Naive B cell (primary cell): Measurements from ENCODE around the gene SFSWAP. TPM values are rescaled to one million over a fixed set of nuclear protein-coding genes. Genes with fewer than 3 reads are reported as not detected.
A peak's percentile ranks its signal among the peaks of the same experiment; 100 is the strongest.

Experiments used
- ATAC-seq, 2 donors: fragments of 150-1000 bp; cut with Tn5 transposase; 2 replicates each; pipeline ENCODE4 v1.10.0; 2021; ENCODE audit warnings: low read depth in 2 of 2, mild to moderate bottlenecking in 2 of 2, moderate library complexity in 2 of 2
- DNase-seq: peaks from one replicate; pipeline ENCODE4 v3.0.0; 2022
- H3K27ac Mint-ChIP-seq, 6 donors: one replicate each; pipeline ENCODE4 v1.8.0; 2020 to 2022; ENCODE audit warnings: mild to moderate bottlenecking in 6 of 6, mixed read lengths in 6 of 6, moderate library complexity in 5 of 6, inconsistent platforms in 2 of 6
- H3K27me3 Mint-ChIP-seq, 3 donors: one replicate each; pipeline ENCODE4 v1.8.0; 2021 to 2022; ENCODE audit warnings: mixed read lengths in 3 of 3, mild to moderate bottlenecking in 1 of 3
- H3K36me3 Mint-ChIP-seq, 2 donors: one replicate each; pipeline ENCODE4 v1.8.0; 2020 to 2022; ENCODE audit warnings: mixed read lengths in 2 of 2, inconsistent platforms in 1 of 2, mild to moderate bottlenecking in 1 of 2
- H3K4me1 Mint-ChIP-seq, 3 donors: one replicate each; pipeline ENCODE4 v1.8.0; 2020 to 2022; ENCODE audit warnings: mixed read lengths in 3 of 3, inconsistent platforms in 1 of 3, mild to moderate bottlenecking in 1 of 3, moderate library complexity in 1 of 3
- H3K4me3 Mint-ChIP-seq, 8 donors: one replicate each; pipeline ENCODE4 v1.8.0; 2020 to 2022; ENCODE audit warnings: mild to moderate bottlenecking in 8 of 8, mixed read lengths in 8 of 8, moderate library complexity in 8 of 8, inconsistent platforms in 2 of 8
- H3K9me3 Mint-ChIP-seq, 7 donors: one replicate each; pipeline ENCODE4 v1.8.0; 2020 to 2022; ENCODE audit warnings: mixed read lengths in 7 of 7, mild to moderate bottlenecking in 5 of 7, inconsistent platforms in 2 of 7, moderate library complexity in 1 of 7
- polyA plus RNA-seq, 6 donors: library from polyadenylated mRNA; unstranded; fragments of 300-500 nt; fragmentation: Illumina TruSeq; gene quantifications; one replicate each; pipeline ENCODE4 v1.2.3, GENCODE V29; 2021; ENCODE audit warnings: low read depth in 6 of 6

SFSWAP gene
- polyA plus RNA-seq, 6 donors from 2014 or later = 10.0 to 33.5 (median 19.0) TPM

DNA sequence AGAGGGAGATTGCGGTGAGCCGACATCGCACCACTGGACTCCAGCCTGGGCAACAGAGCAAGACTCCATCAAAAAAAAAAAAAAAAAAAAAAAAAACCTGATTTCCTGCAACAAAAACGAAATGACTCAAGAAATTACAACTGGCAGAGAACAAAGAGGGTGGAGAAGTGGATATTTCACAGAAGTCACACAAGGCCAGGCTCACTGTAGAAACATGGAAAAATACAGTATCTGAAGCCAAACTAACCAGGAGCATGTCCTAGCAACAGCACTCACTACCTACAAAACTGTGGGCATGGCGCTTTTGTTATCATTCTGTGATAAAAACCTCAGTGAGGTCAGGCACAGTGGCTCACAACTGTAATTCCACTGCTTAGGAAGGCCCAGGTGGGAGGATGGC is 105.6 kb downstream of the SFSWAP start:
- Mint-ChIP-seq H3K9me3 (peaks cover 4 to 21% (median 6%) of the 10 kb centered on the region in 7 donors), H3K36me3 (peaks cover 9 to 16% of the 10 kb centered on the region in 2 donors), H3K27me3 (no peaks in the 10 kb centered on the region), H3K27ac (no peak overlapping the region), H3K4me3 (no peak overlapping the region), H3K4me1 (peaks cover 25 to 47% (median 38%) of the 10 kb centered on the region in 3 donors)
- no peak for ATAC-seq
- DNase-seq = no peak

DNA sequence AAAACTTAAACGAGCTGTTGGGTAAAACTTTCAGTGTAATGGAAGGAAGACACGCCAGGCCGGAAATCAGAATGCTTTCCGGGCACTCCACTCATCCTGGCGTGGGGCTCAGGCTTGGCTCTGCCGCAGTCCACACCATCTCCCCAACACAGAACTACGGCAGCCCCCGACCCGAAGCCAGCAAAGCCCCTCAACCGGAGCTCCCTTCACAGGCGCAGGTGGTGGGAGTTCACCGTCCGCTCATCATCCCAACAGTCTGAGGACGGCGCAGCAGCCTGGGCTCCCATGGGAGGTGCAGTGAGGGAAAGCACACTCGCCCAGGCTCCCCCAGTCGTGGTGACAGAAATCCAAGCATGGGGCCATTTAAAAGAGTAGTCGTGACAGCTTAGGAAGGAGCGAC is 106.4 kb downstream of the SFSWAP start:
- ATAC-seq = no peak
- Mint-ChIP-seq H3K27ac (peak overlapping the region in 4 of 6 donors; percentile 3 to 83 (median 59)), H3K36me3 (peaks cover 8 to 9% of the 10 kb centered on the region in 2 donors), H3K9me3 (peaks cover 4 to 17% (median 6%) of the 10 kb centered on the region in 7 donors), H3K4me3 (no peak overlapping the region), H3K4me1 (peaks cover 26 to 49% (median 44%) of the 10 kb centered on the region in 3 donors), H3K27me3 (no peaks in the 10 kb centered on the region)
- DNase-seq = no peak

DNA sequence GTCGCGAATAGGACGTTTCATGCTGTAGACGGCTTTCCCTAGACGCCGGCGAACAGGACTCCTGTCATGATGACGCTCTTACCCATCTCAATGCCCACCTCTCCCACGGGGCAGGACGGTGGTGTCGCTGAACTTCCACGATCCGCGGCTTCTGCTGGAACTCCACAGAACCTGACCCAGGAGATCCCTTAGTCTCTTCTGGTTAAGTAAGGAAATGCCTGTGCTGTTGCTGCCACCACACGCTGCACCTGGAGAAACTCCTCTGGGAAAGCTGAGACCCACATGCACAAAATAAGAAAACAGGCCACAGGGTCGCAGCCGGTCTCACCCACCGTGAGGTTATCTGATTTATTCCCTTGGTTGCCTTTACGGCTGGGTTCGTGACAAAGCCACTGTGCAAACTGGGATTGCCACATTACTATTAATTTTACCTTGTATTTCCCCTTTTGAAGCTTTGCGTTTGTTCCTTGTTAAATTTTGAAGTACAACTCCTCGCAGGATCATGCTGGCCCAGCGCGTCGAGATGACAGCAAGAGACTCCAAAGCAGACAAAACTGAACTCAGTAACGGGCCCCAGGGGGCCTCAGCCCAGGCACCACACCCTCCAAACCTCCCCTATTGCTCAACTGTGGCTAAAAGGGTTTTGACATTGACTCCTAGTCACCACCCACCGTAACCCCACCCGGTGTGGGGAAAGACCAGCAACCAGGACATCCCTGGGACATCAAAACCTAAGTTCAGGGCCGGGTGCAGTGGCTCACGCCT is 108.1 kb downstream of the SFSWAP start:
- Mint-ChIP-seq H3K36me3 (peaks cover 0 to under 1% of the 10 kb centered on the region in 2 donors), H3K4me3 (peak overlapping the region; percentile 60 to 90 (median 75)), H3K9me3 (peaks cover 0 to 3% (median 0%) of the 10 kb centered on the region in 7 donors), H3K27me3 (no peaks in the 10 kb centered on the region), H3K4me1 (peaks cover 27 to 59% (median 44%) of the 10 kb centered on the region in 3 donors), H3K27ac (peak overlapping the region; percentile 60 to 97 (median 88))
- peak; percentile 55 to 70 for ATAC-seq
- no peak for DNase-seq

DNA sequence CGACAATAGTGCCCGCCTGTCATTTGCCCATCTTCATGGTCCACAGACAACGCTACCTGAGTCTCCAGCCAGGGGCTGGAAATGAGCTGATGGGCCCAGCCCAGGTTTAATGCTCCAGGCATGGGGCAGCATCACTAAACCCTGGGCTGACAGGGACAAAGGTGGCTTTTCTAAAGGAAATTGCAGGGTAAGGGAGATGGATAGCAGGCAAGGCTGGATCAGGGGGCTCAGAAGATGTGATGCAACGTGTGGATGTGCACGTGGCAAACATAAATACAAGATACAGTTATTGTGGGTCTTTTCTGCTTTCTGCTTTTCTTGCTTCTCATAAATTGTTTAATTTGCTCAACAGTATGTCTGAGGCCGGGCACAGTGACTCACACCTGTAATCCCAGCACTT is 113.6 kb downstream of the SFSWAP start:
- peak overlapping the region in 1 of 6 donors; percentile 67 for H3K27ac Mint-ChIP-seq
- peak overlapping the region in 2 of 8 donors; percentile 36 to 56 for H3K4me3 Mint-ChIP-seq

DNA sequence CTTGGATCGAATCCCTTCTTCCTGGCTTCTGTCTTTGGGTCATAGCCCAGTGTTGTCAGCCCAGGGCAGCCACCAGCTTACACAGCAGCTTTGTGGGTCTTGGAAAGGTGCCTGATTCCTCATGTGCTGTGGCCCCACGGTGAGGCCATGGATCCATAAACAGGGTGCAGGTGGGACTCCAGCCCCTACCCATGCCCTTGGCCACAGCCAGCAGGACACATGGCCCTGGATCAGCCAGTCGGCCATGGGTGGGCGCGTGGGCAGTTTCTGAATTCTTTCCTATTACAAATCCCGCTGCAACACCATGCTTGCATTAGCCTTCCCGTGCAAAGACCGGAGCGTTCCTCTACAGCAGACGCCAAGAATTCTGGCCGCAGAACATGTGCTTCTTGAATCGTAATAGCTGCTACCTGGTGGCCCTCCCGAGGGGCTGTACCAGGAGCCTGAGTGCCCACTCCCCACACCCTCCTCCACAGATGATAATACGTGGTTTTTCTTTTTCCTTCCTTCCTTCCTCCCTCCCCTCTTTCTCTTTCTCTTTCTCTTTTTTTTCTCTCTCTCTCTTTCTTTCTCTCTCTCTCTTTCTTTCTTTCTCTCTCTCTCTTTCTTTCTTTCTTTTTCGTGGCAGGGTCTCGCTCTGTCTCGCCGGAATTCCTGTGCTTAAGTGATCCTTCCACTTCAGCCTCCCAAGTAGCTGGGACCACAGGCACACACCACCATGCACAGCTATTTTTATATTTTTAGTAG is 114.4 kb downstream of the SFSWAP start:
- Mint-ChIP-seq H3K27me3 (no peaks in the 10 kb centered on the region), H3K4me3 (peak overlapping the region in 3 of 8 donors; percentile 20 to 82 (median 42)), H3K4me1 (peaks cover 24 to 67% (median 41%) of the 10 kb centered on the region in 3 donors), H3K27ac (peak overlapping the region in 5 of 6 donors; percentile 32 to 86 (median 54)), H3K9me3 (peaks cover 0 to 2% (median 0%) of the 10 kb centered on the region in 7 donors), H3K36me3 (no peaks in the 10 kb centered on the region)
- DNase-seq = no peak
- ATAC-seq = no peak

More for the DNA sequence above, 113.6 kb downstream of the SFSWAP start:
- H3K4me1 Mint-ChIP-seq = peaks cover 22 to 74% (median 47%) of the 10 kb centered on the region in 3 donors
- no peaks in the 10 kb centered on the region for H3K36me3 Mint-ChIP-seq
- ATAC-seq = no peak
- H3K27me3 Mint-ChIP-seq = no peaks in the 10 kb centered on the region
- DNase-seq = no peak
- peaks cover 0 to 2% (median 0%) of the 10 kb centered on the region in 7 donors for H3K9me3 Mint-ChIP-seq

DNA sequence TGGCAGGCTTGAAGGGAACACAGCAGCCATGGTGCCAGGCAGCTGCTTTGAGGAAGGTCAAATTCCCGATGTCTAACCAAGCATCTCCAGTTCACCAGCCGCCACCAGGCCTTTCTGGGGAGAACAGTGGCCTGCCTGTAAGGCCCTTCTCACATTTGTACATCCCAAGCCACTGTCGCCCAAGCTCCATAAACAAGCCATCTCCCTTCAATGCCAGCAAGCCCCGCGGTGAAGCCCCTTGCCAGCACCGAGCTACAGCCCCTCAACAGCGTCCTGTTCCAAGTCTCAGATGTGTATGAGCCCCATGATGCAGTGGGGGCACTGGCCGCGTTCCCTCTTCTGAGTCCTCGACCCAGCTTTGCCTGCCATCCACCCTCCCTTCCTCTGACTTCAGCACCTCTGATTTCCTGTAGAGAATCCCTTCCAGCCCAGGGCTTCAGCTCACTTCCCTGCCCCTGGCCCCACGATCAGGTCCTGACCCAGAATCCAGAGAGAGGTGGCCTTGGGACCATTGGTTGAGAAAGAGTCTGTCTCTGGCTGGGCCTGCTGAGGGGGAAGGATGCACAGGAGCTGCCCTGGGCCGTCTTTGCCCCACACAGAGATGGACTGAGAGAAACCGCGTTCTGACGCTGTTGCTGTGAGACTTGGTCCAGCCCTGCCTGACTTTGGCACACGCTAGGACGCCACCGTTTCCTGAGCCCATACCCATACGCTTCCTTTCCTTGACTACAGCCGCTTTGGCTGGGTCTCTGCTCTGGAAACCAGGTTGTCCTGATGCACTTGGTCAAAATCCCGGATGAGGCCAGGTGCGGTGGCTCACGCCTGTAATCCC is 115.4 kb downstream of the SFSWAP start:
- H3K36me3 Mint-ChIP-seq = no peaks in the 10 kb centered on the region
- no peaks in the 10 kb centered on the region for H3K27me3 Mint-ChIP-seq
- peak overlapping the region in 4 of 6 donors; percentile 32 to 88 (median 77) for H3K27ac Mint-ChIP-seq
- DNase-seq = no peak
- no peak for ATAC-seq
- peaks cover 22 to 65% (median 44%) of the 10 kb centered on the region in 3 donors for H3K4me1 Mint-ChIP-seq
- H3K9me3 Mint-ChIP-seq = peaks cover 0 to 2% (median 0%) of the 10 kb centered on the region in 7 donors
- H3K4me3 Mint-ChIP-seq = peak overlapping the region; percentile 44 to 85 (median 74)

DNA sequence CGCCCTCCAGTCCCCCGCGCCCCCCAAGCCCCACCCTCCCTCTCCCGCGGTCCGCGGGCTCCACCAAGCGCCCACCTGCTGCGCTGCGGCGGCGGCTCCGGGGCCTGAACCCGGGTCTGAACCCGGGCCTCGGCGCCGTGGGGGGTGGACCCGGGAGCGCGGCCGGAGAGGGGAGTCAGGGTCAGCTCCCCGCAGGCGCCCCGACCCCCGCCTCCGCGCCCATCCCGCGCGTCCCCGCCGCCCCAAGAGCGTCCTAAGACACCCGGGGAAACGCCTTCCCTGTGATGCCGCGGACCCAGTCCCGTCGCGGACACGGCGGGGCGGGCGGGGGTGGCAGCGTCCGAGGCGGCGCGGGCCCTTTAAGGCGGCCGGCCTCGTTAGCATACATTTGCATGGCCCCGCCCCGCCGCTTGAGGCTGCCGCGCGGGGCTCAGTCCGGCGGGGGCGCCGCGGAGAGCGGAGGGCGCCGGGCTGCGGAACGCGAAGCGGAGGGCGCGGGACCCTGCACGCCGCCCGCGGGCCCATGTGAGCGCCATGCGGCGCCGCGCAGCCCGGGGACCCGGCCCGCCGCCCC is 117.2 kb downstream of the SFSWAP start, which contains the start of gene MMP17:
Gene MMP17 (plus strand): TSS at position 433 of the 574 bp plus-strand sequence. CDS start 102 bp downstream, at position 535.
- peak within 1 kb of the TSS; percentile 85 to 96 (median 90) for H3K4me3 Mint-ChIP-seq
- no peaks in the 10 kb centered on the region for H3K27me3 Mint-ChIP-seq
- H3K36me3 Mint-ChIP-seq = no peaks in the 10 kb centered on the region
- H3K4me1 Mint-ChIP-seq = peaks cover 19 to 61% (median 42%) of the 10 kb centered on the region in 3 donors
- H3K27ac Mint-ChIP-seq = peak within 1 kb of the TSS in 5 of 6 donors; percentile 20 to 82 (median 37)
- peak; percentile 74 for DNase-seq
- H3K9me3 Mint-ChIP-seq = peaks cover 0 to 2% (median 0%) of the 10 kb centered on the region in 7 donors
- peak; percentile 78 to 79 for ATAC-seq

DNA sequence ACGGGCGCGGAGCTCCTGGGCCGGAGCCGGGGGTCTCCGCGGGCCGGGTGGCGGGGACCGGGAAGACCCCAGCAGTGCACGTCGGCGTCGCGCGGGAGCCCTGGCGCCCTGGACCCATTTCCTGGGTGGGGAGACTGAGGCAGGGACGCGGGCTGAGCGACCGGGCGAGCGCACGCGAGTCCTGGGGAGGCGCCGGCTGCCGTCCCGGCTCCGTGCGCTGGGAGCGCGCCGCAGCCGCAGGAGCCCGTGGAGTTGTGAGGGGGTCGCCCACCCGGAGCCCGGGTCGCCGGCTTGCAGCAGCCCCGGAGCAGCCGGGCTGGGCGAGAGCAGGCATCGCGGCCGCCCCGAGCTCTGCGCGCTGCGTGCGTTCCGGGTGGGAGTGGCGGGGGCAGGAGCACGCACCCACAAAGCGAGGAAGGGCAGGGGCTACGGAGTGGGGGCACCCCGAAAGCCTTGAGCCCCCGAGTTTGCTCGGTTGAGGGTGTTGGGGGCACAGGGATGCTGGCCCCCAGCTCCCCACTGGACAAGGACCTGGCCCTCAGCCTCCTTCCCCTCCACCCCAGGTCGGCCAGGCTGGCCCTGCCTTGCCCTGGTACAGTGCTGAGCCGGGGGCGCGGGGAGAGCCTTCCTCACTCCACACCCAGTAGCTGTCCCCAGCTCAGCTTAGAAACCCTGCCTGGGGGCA is 117.9 kb downstream of the SFSWAP start:
- Mint-ChIP-seq H3K27ac (peak overlapping the region in 2 of 6 donors; percentile 75 to 82), H3K27me3 (no peaks in the 10 kb centered on the region)

DNA sequence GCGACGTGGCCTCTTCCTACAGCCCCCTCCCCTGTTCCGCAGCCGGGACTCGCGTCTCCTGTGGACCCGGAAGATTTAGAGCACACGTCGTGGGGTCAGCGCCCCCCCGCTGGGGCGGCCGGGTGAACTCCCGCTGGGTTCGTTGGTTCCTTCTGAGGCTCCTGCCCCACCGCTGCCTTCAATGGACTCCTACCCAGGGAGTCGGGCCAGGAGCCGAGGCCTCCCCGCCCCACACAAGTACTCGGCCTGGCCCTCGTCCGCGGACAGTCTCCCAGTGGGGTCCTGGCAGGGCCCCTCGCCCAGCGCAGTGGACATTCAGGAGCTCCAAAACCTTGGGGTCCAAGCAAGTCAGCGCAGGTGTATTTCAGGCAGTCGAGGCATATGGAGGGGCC is 118.5 kb downstream of the SFSWAP start:
- H3K27me3 Mint-ChIP-seq = no peaks in the 10 kb centered on the region
- H3K4me1 Mint-ChIP-seq = peaks cover 19 to 52% (median 47%) of the 10 kb centered on the region in 3 donors
- peak overlapping the region; percentile 85 to 96 (median 90) for H3K4me3 Mint-ChIP-seq
- H3K27ac Mint-ChIP-seq = peak overlapping the region in 4 of 6 donors; percentile 20 to 82 (median 56)
- H3K9me3 Mint-ChIP-seq = peaks cover 0 to 2% (median 0%) of the 10 kb centered on the region in 7 donors
- ATAC-seq (peak; percentile 0 to 10), DNase-seq (no peak)
- no peaks in the 10 kb centered on the region for H3K36me3 Mint-ChIP-seq

More for the DNA sequence above, 117.9 kb downstream of the SFSWAP start:
- H3K4me3 Mint-ChIP-seq = peak overlapping the region; percentile 85 to 96 (median 90)
- peak; percentile 46 for DNase-seq
- H3K9me3 Mint-ChIP-seq = peaks cover 0 to 2% (median 0%) of the 10 kb centered on the region in 7 donors
- H3K4me1 Mint-ChIP-seq = peaks cover 19 to 57% (median 47%) of the 10 kb centered on the region in 3 donors
- H3K36me3 Mint-ChIP-seq = no peaks in the 10 kb centered on the region
- peak; percentile 22 to 29 for ATAC-seq

DNA sequence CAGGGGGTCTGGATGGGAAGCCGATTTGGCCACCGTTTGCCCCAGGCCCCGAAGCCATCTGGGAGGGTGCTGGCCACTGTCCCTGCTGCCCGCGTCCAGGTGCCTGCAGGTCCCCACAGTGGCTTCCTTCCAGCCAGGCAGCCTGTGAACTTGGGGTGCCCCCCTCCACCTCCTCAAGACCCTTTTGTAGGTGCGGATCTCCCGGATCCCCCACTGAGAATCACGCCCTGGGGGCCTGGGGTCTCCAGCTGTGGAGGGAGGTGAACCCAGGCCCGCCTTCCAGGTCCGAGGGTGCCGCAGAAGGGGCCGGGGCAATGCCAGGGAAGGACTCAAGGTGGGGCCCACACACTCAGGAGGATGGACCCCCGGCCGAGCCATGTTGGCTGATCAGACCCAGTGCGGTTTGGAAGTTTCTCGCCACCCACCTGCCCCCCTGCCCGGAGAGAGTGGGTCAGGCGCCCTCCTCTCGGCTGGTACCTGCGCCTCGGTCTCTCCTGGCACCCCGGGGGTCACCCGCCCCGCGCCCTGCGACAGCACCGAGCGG is 119.0 kb downstream of the SFSWAP start:
- peak; percentile 1 for ATAC-seq

DNA sequence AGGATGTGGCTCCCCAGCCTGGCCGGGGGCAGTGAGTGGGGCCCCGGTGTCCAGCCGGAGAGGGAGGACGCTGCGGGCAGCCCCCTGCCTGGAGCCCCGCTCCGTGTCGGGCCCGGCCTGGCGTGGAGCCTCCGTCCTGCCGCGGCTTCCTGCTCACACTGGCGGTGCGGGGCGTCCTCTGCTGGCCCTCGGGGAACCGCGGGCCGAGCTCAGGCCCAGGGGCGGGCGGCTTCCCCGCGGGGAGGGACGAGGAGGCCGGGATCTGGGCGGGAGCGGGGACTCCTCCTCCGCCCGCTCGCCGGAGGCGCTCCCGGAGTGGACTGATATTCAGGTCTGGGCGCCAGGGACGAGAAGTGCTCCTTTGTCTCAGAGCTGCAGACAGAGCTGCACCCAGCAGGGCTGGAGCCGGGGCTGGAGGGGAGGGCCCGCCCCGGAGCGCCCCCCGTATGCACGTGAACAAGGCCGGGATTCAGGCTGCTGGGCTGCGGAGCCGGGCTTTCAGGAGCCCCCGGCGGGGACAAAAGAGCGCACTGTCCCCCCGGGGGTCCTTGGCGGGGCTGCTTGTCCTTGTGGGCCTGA is 119.5 kb downstream of the SFSWAP start:
- H3K36me3 Mint-ChIP-seq = no peaks in the 10 kb centered on the region
- peak overlapping the region; percentile 80 to 91 (median 88) for H3K4me3 Mint-ChIP-seq
- peaks cover 17 to 47% (median 41%) of the 10 kb centered on the region in 3 donors for H3K4me1 Mint-ChIP-seq
- peak overlapping the region in 1 of 6 donors; percentile 65 for H3K27ac Mint-ChIP-seq
- DNase-seq (peak; percentile 68), ATAC-seq (peak; percentile 55 to 61)
- H3K27me3 Mint-ChIP-seq = no peaks in the 10 kb centered on the region
- peaks cover 0 to 2% (median 0%) of the 10 kb centered on the region in 7 donors for H3K9me3 Mint-ChIP-seq

More for the DNA sequence above, 119.0 kb downstream of the SFSWAP start:
- Mint-ChIP-seq H3K9me3 (peaks cover 0 to 2% (median 0%) of the 10 kb centered on the region in 7 donors), H3K36me3 (no peaks in the 10 kb centered on the region), H3K27me3 (no peaks in the 10 kb centered on the region), H3K27ac (peak overlapping the region in 1 of 6 donors; percentile 75), H3K4me3 (peak overlapping the region; percentile 85 to 96 (median 90)), H3K4me1 (peaks cover 19 to 47% (median 47%) of the 10 kb centered on the region in 3 donors)
- peak; percentile 7 for DNase-seq
